SK-N-SH treated with all-trans-retinoic acid at 6 μM for 48 hours (cell line): ENCODE results near the gene TMEM212.

Source experiments
- ATAC-seq: fragments of 200-7000 bp; cut with Tn5 transposase; 3 replicates; pipeline ENCODE4 v1.9.1; 2020; ENCODE audit warnings: mild to moderate bottlenecking, moderate library complexity
- ARNTL ChIP-seq: fragments of 450-650 bp; formaldehyde crosslinking; IDR thresholded peaks from 2 replicates; pipeline ENCODE4 v1.5.0; 2020; ENCODE audit warnings: low read depth, mild to moderate bottlenecking, moderate library complexity, borderline replicate concordance
- BACH2 ChIP-seq: fragments of 250-450 bp; sonication (Bioruptor Pico); IDR thresholded peaks from 2 replicates; pipeline ENCODE4 v1.9.0; 2021; ENCODE audit warnings: mild to moderate bottlenecking, borderline replicate concordance
- CREB5 ChIP-seq: fragments of 250-450 bp; sonication (Bioruptor Pico); IDR thresholded peaks from 2 replicates; pipeline ENCODE4 v1.5.1; 2020; ENCODE audit warnings: low read depth, mild to moderate bottlenecking, moderate library complexity
- CSDC2 ChIP-seq: fragments of 250-450 bp; sonication (Bioruptor Pico); IDR thresholded peaks from 2 replicates; pipeline ENCODE4 v1.5.0; 2020; ENCODE audit warnings: mild to moderate bottlenecking, moderate library complexity
- CSRNP3 ChIP-seq: fragments of 250-450 bp; sonication (Bioruptor Pico); IDR thresholded peaks from 2 replicates; pipeline ENCODE4 v1.5.1; 2021; ENCODE audit warnings: mild to moderate bottlenecking, moderate library complexity
- ESRRG ChIP-seq: fragments of 250-450 bp; sonication (Bioruptor Pico); IDR thresholded peaks from 2 replicates; pipeline ENCODE4 v1.6.1; 2021; ENCODE audit warnings: mild to moderate bottlenecking
- GLIS3 ChIP-seq: fragments of 250-450 bp; sonication (Bioruptor Pico); IDR thresholded peaks from 2 replicates; pipeline ENCODE4 v1.5.0; 2020; ENCODE audit warnings: mild to moderate bottlenecking, moderate library complexity
- ISL1 ChIP-seq: fragments of 250-450 bp; sonication (Bioruptor Pico); IDR thresholded peaks from 2 replicates; pipeline ENCODE4 v2.1.2; 2022; ENCODE audit warnings: mild to moderate bottlenecking, moderate library complexity
- OSR1 ChIP-seq: fragments of 250-450 bp; sonication (Bioruptor Pico); IDR thresholded peaks from 2 replicates; pipeline ENCODE4 v1.8.0; 2022; ENCODE audit warnings: moderate library complexity, mild to moderate bottlenecking, inconsistent platforms
- POU6F1 ChIP-seq: fragments of 250-450 bp; sonication (Bioruptor Pico); IDR thresholded peaks from 2 replicates; pipeline ENCODE4 v1.8.0; 2021; ENCODE audit warnings: low read depth, mild to moderate bottlenecking, moderate library complexity, borderline replicate concordance
- PPARA ChIP-seq: fragments of 250-450 bp; sonication (Bioruptor Pico); IDR thresholded peaks from 2 replicates; pipeline ENCODE4 v1.5.0; 2020; ENCODE audit warnings: mild to moderate bottlenecking, borderline replicate concordance
- RARB ChIP-seq: fragments of 250-450 bp; sonication (Bioruptor Pico); IDR thresholded peaks from 2 replicates; pipeline ENCODE4 v1.8.0; 2021; ENCODE audit warnings: mild to moderate bottlenecking, moderate library complexity
- SNAI2 ChIP-seq: fragments of 250-450 bp; sonication (Bioruptor Pico); IDR thresholded peaks from 2 replicates; pipeline ENCODE4 v1.5.0; 2020; ENCODE audit warnings: mild to moderate bottlenecking, moderate library complexity
- TCF4 ChIP-seq: fragments of 250-450 bp; sonication (Bioruptor Pico); IDR thresholded peaks from 2 replicates; pipeline ENCODE4 v1.8.0; 2021; ENCODE audit warnings: mild to moderate bottlenecking, moderate library complexity, borderline replicate concordance
- TOX ChIP-seq: fragments of 250-450 bp; sonication (Bioruptor Pico); IDR thresholded peaks from 2 replicates; pipeline ENCODE4 v1.8.0; 2021; ENCODE audit warnings: mild to moderate bottlenecking, moderate library complexity, borderline replicate concordance
- ZC3H10 ChIP-seq: fragments of 250-450 bp; sonication (Bioruptor Pico); IDR thresholded peaks from 2 replicates; pipeline ENCODE4 v1.5.1; 2021; ENCODE audit warnings: mild to moderate bottlenecking, moderate library complexity
- ZFP3 ChIP-seq: fragments of 250-450 bp; sonication (Bioruptor Pico); IDR thresholded peaks from 2 replicates; pipeline ENCODE4 v1.5.0; 2020; ENCODE audit warnings: mild to moderate bottlenecking, moderate library complexity
- ZFP30 ChIP-seq: fragments of 450-650 bp; formaldehyde crosslinking; IDR thresholded peaks from 2 replicates; pipeline ENCODE4 v1.5.0; 2022; ENCODE audit warnings: mild to moderate bottlenecking, moderate library complexity
- ZNF565 ChIP-seq: fragments of 450-650 bp; formaldehyde crosslinking; conservative IDR thresholded peaks from 2 replicates; pipeline ENCODE4 v1.5.0; 2020; ENCODE audit warnings: low read depth, mild to moderate bottlenecking, moderate library complexity
- ZNF70 ChIP-seq: fragments of 450-650 bp; formaldehyde crosslinking; IDR thresholded peaks from 2 replicates; pipeline ENCODE4 v1.5.0; 2020; ENCODE audit warnings: mild to moderate bottlenecking, moderate library complexity
- ZNF8 ChIP-seq: fragments of 450-650 bp; formaldehyde crosslinking; IDR thresholded peaks from 2 replicates; pipeline ENCODE4 v1.5.0; 2020; ENCODE audit warnings: mild to moderate bottlenecking, moderate library complexity
- TF ChIP-seq, protein P1 (sequence below): fragments of 250-450 bp; sonication (Bioruptor Pico); IDR thresholded peaks from 2 replicates; pipeline ENCODE4 v1.8.0; 2020; ENCODE audit warnings: mild to moderate bottlenecking, moderate library complexity, borderline replicate concordance
- TF ChIP-seq, protein P2 (sequence below): fragments of 250-450 bp; sonication (Bioruptor Pico); IDR thresholded peaks from 2 replicates; pipeline ENCODE4 v1.5.0; 2020; ENCODE audit warnings: mild to moderate bottlenecking, moderate library complexity

Gene TMEM212

DNA sequence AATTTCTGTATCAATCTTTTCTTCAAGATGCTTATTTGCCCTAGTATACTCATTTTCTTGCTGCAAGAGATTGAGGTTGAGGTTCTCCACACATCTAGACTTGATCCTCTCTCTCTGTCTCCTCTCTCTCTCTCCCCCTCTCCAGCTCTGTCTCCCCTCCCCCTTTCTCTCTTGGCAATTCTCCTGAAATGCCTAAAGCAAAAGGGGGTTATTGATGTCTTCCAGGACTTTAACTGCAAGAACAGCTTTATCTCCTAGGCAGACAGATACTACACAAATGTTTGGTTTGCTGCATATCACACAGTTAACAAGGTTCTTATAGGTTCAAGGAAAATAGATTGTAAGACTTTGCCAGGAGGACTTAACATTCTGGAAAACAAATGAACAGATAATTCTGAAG, 52.1 kb downstream of the TMEM212 start:
- ATAC-seq: no peak
- no peak for TF ChIP-seq TCF4 (CRISPR knock-in tag)
- no peak for TF ChIP-seq PPARA (CRISPR knock-in tag)
- no peak for TF ChIP-seq ZNF8 (CRISPR knock-in tag)
- no peak for TF ChIP-seq ZNF70 (CRISPR knock-in tag)
- no peak for TF ChIP-seq RARB (CRISPR knock-in tag)
- no peak for TF ChIP-seq ISL1
- TF ChIP-seq TOX (CRISPR knock-in tag): no peak
- TF ChIP-seq POU6F1 (CRISPR knock-in tag): no peak
- no peak for TF ChIP-seq ZFP3
- no peak for TF ChIP-seq ESRRG (CRISPR knock-in tag)
- no peak for TF ChIP-seq BACH2 (CRISPR knock-in tag)
- no peak for TF ChIP-seq ZC3H10 (CRISPR knock-in tag)
- TF ChIP-seq ZNF565 (CRISPR knock-in tag): no peak
- TF ChIP-seq CREB5 (CRISPR knock-in tag): no peak
- no peak for TF ChIP-seq OSR1 (CRISPR knock-in tag)
- TF ChIP-seq SNAI2: no peak
- no peak for TF ChIP-seq ARNTL (CRISPR knock-in tag)
- no peak for TF ChIP-seq CSDC2 (CRISPR knock-in tag)
- no peak for TF ChIP-seq GLIS3 (CRISPR knock-in tag)
- TF ChIP-seq, all 23 proteins: peak for 0

DNA sequence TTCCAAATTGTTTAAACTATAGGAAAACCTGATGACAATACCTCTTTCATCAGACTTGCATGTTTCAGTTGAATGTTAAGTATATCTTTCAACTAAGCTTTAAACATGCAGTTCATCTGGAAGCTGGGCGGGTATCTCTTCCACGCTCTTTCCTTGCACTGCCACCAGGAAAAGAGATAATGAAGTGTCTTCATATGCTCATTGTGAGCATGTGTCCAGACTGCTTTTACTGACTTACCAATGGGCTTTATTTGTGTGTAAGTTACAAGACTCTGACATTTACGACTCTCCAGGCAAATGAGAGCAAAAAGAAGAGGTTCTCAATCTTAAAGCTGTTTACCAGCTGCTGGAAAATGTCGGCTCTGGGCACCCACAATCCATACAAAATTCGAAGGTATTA, 52.8 kb downstream of the TMEM212 start:
- TF ChIP-seq GLIS3 (CRISPR knock-in tag) (no peak), CSDC2 (CRISPR knock-in tag) (no peak), CREB5 (CRISPR knock-in tag) (no peak), ZFP3 (no peak), BACH2 (CRISPR knock-in tag) (no peak), ISL1 (no peak), ZFP30 (CRISPR knock-in tag) (no peak), OSR1 (CRISPR knock-in tag) (no peak), ZC3H10 (CRISPR knock-in tag) (no peak), ESRRG (CRISPR knock-in tag) (no peak), ARNTL (CRISPR knock-in tag) (no peak), ZNF8 (CRISPR knock-in tag) (no peak), ZNF565 (CRISPR knock-in tag) (no peak)
- TF ChIP-seq, protein P1, sequence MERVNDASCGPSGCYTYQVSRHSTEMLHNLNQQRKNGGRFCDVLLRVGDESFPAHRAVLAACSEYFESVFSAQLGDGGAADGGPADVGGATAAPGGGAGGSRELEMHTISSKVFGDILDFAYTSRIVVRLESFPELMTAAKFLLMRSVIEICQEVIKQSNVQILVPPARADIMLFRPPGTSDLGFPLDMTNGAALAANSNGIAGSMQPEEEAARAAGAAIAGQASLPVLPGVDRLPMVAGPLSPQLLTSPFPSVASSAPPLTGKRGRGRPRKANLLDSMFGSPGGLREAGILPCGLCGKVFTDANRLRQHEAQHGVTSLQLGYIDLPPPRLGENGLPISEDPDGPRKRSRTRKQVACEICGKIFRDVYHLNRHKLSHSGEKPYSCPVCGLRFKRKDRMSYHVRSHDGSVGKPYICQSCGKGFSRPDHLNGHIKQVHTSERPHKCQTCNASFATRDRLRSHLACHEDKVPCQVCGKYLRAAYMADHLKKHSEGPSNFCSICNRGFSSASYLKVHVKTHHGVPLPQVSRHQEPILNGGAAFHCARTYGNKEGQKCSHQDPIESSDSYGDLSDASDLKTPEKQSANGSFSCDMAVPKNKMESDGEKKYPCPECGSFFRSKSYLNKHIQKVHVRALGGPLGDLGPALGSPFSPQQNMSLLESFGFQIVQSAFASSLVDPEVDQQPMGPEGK (CRISPR knock-in tag): no peak
- no peak for ATAC-seq

- no peak for ATAC-seq
- no peak for TF ChIP-seq BACH2 (CRISPR knock-in tag)
- no peak for TF ChIP-seq POU6F1 (CRISPR knock-in tag)
- no peak for TF ChIP-seq ZFP30 (CRISPR knock-in tag)
- no peak for TF ChIP-seq GLIS3 (CRISPR knock-in tag)
- TF ChIP-seq ZFP3: no peak
- TF ChIP-seq CSDC2 (CRISPR knock-in tag): no peak
- TF ChIP-seq ESRRG (CRISPR knock-in tag): no peak
- no peak for TF ChIP-seq ZC3H10 (CRISPR knock-in tag)
- TF ChIP-seq PPARA (CRISPR knock-in tag): no peak
- TF ChIP-seq ZNF565 (CRISPR knock-in tag): no peak
- TF ChIP-seq RARB (CRISPR knock-in tag): no peak
- no peak for TF ChIP-seq ARNTL (CRISPR knock-in tag)
- TF ChIP-seq, protein P2, sequence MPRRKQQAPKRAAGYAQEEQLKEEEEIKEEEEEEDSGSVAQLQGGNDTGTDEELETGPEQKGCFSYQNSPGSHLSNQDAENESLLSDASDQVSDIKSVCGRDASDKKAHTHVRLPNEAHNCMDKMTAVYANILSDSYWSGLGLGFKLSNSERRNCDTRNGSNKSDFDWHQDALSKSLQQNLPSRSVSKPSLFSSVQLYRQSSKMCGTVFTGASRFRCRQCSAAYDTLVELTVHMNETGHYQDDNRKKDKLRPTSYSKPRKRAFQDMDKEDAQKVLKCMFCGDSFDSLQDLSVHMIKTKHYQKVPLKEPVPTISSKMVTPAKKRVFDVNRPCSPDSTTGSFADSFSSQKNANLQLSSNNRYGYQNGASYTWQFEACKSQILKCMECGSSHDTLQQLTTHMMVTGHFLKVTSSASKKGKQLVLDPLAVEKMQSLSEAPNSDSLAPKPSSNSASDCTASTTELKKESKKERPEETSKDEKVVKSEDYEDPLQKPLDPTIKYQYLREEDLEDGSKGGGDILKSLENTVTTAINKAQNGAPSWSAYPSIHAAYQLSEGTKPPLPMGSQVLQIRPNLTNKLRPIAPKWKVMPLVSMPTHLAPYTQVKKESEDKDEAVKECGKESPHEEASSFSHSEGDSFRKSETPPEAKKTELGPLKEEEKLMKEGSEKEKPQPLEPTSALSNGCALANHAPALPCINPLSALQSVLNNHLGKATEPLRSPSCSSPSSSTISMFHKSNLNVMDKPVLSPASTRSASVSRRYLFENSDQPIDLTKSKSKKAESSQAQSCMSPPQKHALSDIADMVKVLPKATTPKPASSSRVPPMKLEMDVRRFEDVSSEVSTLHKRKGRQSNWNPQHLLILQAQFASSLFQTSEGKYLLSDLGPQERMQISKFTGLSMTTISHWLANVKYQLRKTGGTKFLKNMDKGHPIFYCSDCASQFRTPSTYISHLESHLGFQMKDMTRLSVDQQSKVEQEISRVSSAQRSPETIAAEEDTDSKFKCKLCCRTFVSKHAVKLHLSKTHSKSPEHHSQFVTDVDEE (CRISPR knock-in tag): no peak
- no peak for TF ChIP-seq CSRNP3 (CRISPR knock-in tag)
- TF ChIP-seq ZNF70 (CRISPR knock-in tag): no peak
- no peak for TF ChIP-seq TCF4 (CRISPR knock-in tag)
- no peak for TF ChIP-seq ISL1
These were observed 53.2 kb downstream of the TMEM212 start for GRCh38 chr3:171896316-171896715.
